Spleen (tissue), 7 donors: ENCODE results near the gene OPRD1.

Source experiments
- CTCF ChIP-seq, 11 experiments: fragments of 200-600 bp in 7 of 11; fragments of 450-650 bp in 4 of 11; sonication (generic) in 4 of 11; IDR thresholded peaks in 8 of 11; conservative IDR thresholded peaks in 3 of 11; 1 replicate in 7 of 11; 2 replicates in 4 of 11; pipeline versions ENCODE4 v1.4.0 to v1.8.0; 2016 to 2021; ENCODE audit warnings: antibody characterized with exemption in 11 of 11, inconsistent platforms in 4 of 11, mild to moderate bottlenecking in 1 of 11
- POLR2A ChIP-seq, 3 donors: fragments of 450-650 bp; IDR thresholded peaks; one replicate each; pipeline ENCODE4 v1.5.1; 2017; ENCODE audit warnings: antibody characterized with exemption in 3 of 3, mild to moderate bottlenecking in 1 of 3
- donor health status: DM: no; HTN: no; CAD: no; lungs with moderate emphysema.
- donor health status: DM: no; HTN: no; CAD: no.
- donor health status: DM: no; HTN: no; CAD: no.

GRCh38 chr1:28889357-28889756 lies 77.4 kb downstream of the OPRD1 start:
- no peak for TF ChIP-seq CTCF (IDR thresholded peaks at IDR 0.05 in 8 of 11, conservative IDR thresholded peaks at IDR 0.05 in 3 of 11)
- no peak for TF ChIP-seq POLR2A (IDR thresholded peaks at IDR 0.05)
